Measurements from ENCODE around the gene RASA2. TPM values are rescaled to one million over a fixed set of nuclear protein-coding genes. Genes with fewer than 3 reads are reported as not detected.

The RASA2 gene
- total and polyA plus RNA-seq, 2 of the 8 experiments (the other 6 are each of a cell fraction or from before 2014, with no cell fraction given) = 3.5 to 15.9 TPM

DNA sequence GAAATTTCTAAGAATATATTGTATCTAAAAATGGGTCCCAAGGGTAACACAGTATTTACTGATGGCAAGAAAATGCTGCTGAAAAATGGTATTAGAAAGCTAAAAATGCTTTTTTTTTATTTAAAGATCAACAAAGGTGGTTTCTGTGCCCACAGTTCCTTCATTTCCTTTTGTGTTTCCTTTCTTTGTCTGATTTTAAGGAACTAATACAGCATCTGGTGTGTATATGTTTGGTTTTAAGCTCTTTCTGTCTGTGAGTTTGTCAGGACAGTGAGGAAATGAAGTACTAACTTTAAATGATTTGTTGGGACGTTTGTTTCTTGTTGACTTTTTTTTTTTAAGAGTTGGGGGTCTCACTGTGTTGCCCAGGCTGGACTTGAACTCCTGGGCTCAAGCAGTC, 38.2 kb downstream of the RASA2 start:
- H2BK15ac ChIP-seq (ENCODE audit: low read length) = no peak overlapping the region
- peaks cover 3 to 5% of the 10 kb centered on the region in 2 experiments for H4K20me1 ChIP-seq (replicated peaks in 1 of 2; ENCODE audit: control insufficient read depth in 1 of 2, insufficient read depth in 2 of 2, low read length in 2 of 2)
- H4K8ac ChIP-seq (ENCODE audit: extremely low read depth, insufficient read depth, low read length) = no peak overlapping the region
- no peak overlapping the region for H2AK5ac ChIP-seq (ENCODE audit: low read depth, low read length)
- no peak overlapping the region for H3K14ac ChIP-seq (ENCODE audit: insufficient read length)
- POLR2A ChIA-PET (ENCODE audit: partially characterized antibody) = no interaction called here
- H3K4me3 ChIP-seq (ENCODE audit: extremely low read depth in 1 of 4, insufficient read depth in 2 of 4, low read depth in 3 of 4, low read length in 4 of 4) = no peak overlapping the region
- H3K4me1 ChIP-seq (replicated peaks in 1 of 4; ENCODE audit: control insufficient read depth in 3 of 4, insufficient read depth in 4 of 4, low read length in 3 of 4) = no peaks in the 10 kb centered on the region; a peak in 1 of 7 replicates
- no peak overlapping the region for H4K91ac ChIP-seq (replicated peaks; ENCODE audit: insufficient read length, low read length)
- H3K36me3 ChIP-seq (ENCODE audit: control insufficient read depth in 2 of 4, insufficient read depth in 4 of 4, low read length in 3 of 4) = no peaks in the 10 kb centered on the region; a peak in 1 of 8 replicates
- H3K18ac ChIP-seq (ENCODE audit: extremely low read depth, low read length) = no peak overlapping the region
- H3K9ac ChIP-seq (replicated peaks in 1 of 4; ENCODE audit: extremely low read depth in 1 of 4, low read depth in 3 of 4, low read length in 3 of 4) = no peak overlapping the region
- H2BK120ac ChIP-seq (replicated peaks; ENCODE audit: low read depth, low read length) = no peak overlapping the region
- no peak overlapping the region for H3K27ac ChIP-seq (ENCODE audit: low read depth, low read length)
- CTCF ChIA-PET (ENCODE audit: partially characterized antibody) = interaction anchor here (0.7 to 2.0 kb wide), 7 partner anchors 9 to 66 kb away, joined by 3 to 5 read pairs (median 3); no protein-coding TSS in a partner anchor
- H3K4me2 ChIP-seq (ENCODE audit: insufficient read depth in 1 of 2, low read depth in 2 of 2, low read length in 2 of 2) = no peak overlapping the region
- H3K79me2 ChIP-seq (ENCODE audit: control insufficient read depth in 1 of 2, insufficient read depth in 2 of 2, low read length in 2 of 2) = no peaks in the 10 kb centered on the region
- no peak overlapping the region for H3K23ac ChIP-seq (ENCODE audit: insufficient read length)
- H3K27me3 ChIP-seq (replicated peaks in 1 of 4; ENCODE audit: control insufficient read depth in 3 of 4, extremely low read depth in 1 of 4, insufficient read depth in 3 of 4, low read length in 3 of 4) = no peaks in the 10 kb centered on the region
- no peak overlapping the region for H3K56ac ChIP-seq (replicated peaks; ENCODE audit: insufficient read length, low read depth, low read length)
- no peak overlapping the region for H4K5ac ChIP-seq (ENCODE audit: insufficient read length, low read depth, low read length)
- WGBS, 2 experiments (ENCODE audit: extremely low coverage in 1 of 2, insufficient coverage in 1 of 2, insufficient read length in 1 of 2, insufficient replicate concordance in 2 of 2, low coverage in 1 of 2, low lambda C conversion rate in 2 of 2, missing lambda C conversion rate in 1 of 2) = 83% methylated on average over 1 of the region's 1 CpG; no CpG with 5 or more reads in 1 of the 2 experiments
- no peaks in the 10 kb centered on the region for H3K23me2 ChIP-seq (ENCODE audit: low read depth, low read length)
- no peaks in the 10 kb centered on the region for H3K9me3 ChIP-seq (ENCODE audit: insufficient read depth in 2 of 2, low read depth in 1 of 2, low read length in 1 of 2)
- no peak overlapping the region for H2BK20ac ChIP-seq (ENCODE audit: low read length)
- H3K79me1 ChIP-seq (ENCODE audit: low read depth, low read length) = no peaks in the 10 kb centered on the region
- H2AFZ ChIP-seq (ENCODE audit: low read length) = no peak overlapping the region
- no peak overlapping the region for H2BK5ac ChIP-seq (ENCODE audit: low read depth, low read length)
- no peak overlapping the region for H3K4ac ChIP-seq (replicated peaks; ENCODE audit: insufficient read length, low read depth, low read length)
- DNase-seq (ENCODE audit: low read depth in 1 of 2, low spot score in 2 of 2) (no peak), FAIRE-seq (no peak)
- H2BK12ac ChIP-seq (ENCODE audit: low read depth, low read length) = no peak overlapping the region
- no peak for TF ChIP-seq CHD1 (IDR thresholded peaks at IDR 0.05; ENCODE audit: low read depth, low read length)
- TF ChIP-seq KDM1A (IDR thresholded peaks at IDR 0.05; ENCODE audit: borderline replicate concordance, low read length) = no peak
- no peak for TF ChIP-seq TBP (IDR thresholded peaks at IDR 0.05; ENCODE audit: low read depth, low read length)
- no peak for TF ChIP-seq BCL11A (IDR thresholded peaks at IDR 0.05; ENCODE audit: low read depth in 2 of 2, low read length in 2 of 2)
- no peak for TF ChIP-seq TAF7 (optimal IDR thresholded peaks at IDR 0.05; ENCODE audit: borderline replicate concordance, low read depth, low read length)
- no peak for TF ChIP-seq GTF2F1 (IDR thresholded peaks at IDR 0.05; ENCODE audit: borderline replicate concordance, low read depth, low read length)
- TF ChIP-seq, protein P1, sequence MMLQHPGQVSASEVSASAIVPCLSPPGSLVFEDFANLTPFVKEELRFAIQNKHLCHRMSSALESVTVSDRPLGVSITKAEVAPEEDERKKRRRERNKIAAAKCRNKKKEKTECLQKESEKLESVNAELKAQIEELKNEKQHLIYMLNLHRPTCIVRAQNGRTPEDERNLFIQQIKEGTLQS (IDR thresholded peaks at IDR 0.05; ENCODE audit: insufficient read depth, low read depth, low read length) = no peak
- no peak for TF ChIP-seq YY1 (IDR thresholded peaks at IDR 0.05; ENCODE audit: low read depth, low read length)
- TF ChIP-seq RFX5 (IDR thresholded peaks at IDR 0.05; ENCODE audit: borderline replicate concordance, low read depth, low read length) = no peak
- no peak for TF ChIP-seq CEBPB (IDR thresholded peaks at IDR 0.05; ENCODE audit: low read depth, low read length)
- TF ChIP-seq, protein P2, sequence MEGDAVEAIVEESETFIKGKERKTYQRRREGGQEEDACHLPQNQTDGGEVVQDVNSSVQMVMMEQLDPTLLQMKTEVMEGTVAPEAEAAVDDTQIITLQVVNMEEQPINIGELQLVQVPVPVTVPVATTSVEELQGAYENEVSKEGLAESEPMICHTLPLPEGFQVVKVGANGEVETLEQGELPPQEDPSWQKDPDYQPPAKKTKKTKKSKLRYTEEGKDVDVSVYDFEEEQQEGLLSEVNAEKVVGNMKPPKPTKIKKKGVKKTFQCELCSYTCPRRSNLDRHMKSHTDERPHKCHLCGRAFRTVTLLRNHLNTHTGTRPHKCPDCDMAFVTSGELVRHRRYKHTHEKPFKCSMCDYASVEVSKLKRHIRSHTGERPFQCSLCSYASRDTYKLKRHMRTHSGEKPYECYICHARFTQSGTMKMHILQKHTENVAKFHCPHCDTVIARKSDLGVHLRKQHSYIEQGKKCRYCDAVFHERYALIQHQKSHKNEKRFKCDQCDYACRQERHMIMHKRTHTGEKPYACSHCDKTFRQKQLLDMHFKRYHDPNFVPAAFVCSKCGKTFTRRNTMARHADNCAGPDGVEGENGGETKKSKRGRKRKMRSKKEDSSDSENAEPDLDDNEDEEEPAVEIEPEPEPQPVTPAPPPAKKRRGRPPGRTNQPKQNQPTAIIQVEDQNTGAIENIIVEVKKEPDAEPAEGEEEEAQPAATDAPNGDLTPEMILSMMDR (IDR thresholded peaks at IDR 0.05; ENCODE audit: control extremely low read depth in 1 of 3, insufficient read depth in 1 of 3, low read depth in 1 of 3, low read length in 3 of 3) = no peak
- no peak for TF ChIP-seq FOSL1 (IDR thresholded peaks at IDR 0.05; ENCODE audit: insufficient read depth, low read depth, low read length)

Data from H1 (cell line).